ENCODE measurements around the gene MYBBP1A.

The MYBBP1A gene

GRCh38 chr17:4601326-4601725 is 46.1 kb upstream of the MYBBP1A start:
- H3K9me2 ChIP-seq (replicated peaks; ENCODE audit: control insufficient read depth, low read length) = no peaks in the 10 kb centered on the region
- H3K79me2 ChIP-seq (ENCODE audit: control insufficient read depth, low read length) = no peaks in the 10 kb centered on the region
- H3K27me3 ChIP-seq (ENCODE audit: control insufficient read depth, low read length) = no peaks in the 10 kb centered on the region
- no peaks in the 10 kb centered on the region for H3K36me3 ChIP-seq (ENCODE audit: control insufficient read depth, low read length)
- TF ChIP-seq, protein P1, sequence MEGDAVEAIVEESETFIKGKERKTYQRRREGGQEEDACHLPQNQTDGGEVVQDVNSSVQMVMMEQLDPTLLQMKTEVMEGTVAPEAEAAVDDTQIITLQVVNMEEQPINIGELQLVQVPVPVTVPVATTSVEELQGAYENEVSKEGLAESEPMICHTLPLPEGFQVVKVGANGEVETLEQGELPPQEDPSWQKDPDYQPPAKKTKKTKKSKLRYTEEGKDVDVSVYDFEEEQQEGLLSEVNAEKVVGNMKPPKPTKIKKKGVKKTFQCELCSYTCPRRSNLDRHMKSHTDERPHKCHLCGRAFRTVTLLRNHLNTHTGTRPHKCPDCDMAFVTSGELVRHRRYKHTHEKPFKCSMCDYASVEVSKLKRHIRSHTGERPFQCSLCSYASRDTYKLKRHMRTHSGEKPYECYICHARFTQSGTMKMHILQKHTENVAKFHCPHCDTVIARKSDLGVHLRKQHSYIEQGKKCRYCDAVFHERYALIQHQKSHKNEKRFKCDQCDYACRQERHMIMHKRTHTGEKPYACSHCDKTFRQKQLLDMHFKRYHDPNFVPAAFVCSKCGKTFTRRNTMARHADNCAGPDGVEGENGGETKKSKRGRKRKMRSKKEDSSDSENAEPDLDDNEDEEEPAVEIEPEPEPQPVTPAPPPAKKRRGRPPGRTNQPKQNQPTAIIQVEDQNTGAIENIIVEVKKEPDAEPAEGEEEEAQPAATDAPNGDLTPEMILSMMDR (IDR thresholded peaks at IDR 0.05; ENCODE audit: low read depth, low read length, poor library complexity, severe bottlenecking) = no peak
- TF ChIP-seq EZH2phosphoT487 (IDR thresholded peaks at IDR 0.05; ENCODE audit: borderline replicate concordance, low read length) = no peak
- no peak overlapping the region for H3K27ac ChIP-seq (ENCODE audit: low read depth, low read length)
- H3K9me3 ChIP-seq (ENCODE audit: control insufficient read depth, insufficient read depth, low read length) = no peaks in the 10 kb centered on the region
- H3K4me1 ChIP-seq (ENCODE audit: control insufficient read depth, low read length) = no peaks in the 10 kb centered on the region
- H4K20me1 ChIP-seq (ENCODE audit: control insufficient read depth, insufficient read depth, low read depth, low read length) = no peaks in the 10 kb centered on the region
- H3K4me3 ChIP-seq (ENCODE audit: low read length) = no peak overlapping the region
- no peak overlapping the region for H3K4me2 ChIP-seq (ENCODE audit: low read length)
- H3F3A ChIP-seq (ENCODE audit: control insufficient read depth, insufficient read depth) = no peaks in the 10 kb centered on the region

DNA sequence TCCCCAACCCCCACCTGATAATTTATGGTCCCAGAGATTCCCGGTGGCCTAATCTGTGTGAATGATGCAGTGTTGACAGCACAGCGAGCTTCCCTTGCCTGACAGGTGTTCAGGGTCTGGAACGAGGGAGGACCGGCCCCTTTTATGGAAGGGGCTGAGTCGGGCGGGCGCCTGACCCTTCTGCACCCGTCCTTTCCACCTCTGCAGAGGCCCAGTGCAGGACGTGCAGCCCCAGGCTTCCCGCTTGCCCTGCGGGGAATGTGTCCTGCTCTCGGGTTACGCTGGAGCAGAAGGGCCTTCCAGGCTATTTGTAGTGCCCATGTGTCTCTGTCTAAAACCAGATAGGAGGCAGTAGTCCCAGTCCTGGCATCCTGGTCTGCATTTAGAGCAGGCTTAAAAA is 45.4 kb upstream of the MYBBP1A start:
- TF ChIP-seq EZH2phosphoT487 (IDR thresholded peaks at IDR 0.05; ENCODE audit: borderline replicate concordance, low read length) = no peak
- TF ChIP-seq, protein P1 (IDR thresholded peaks at IDR 0.05; ENCODE audit: low read depth, low read length, poor library complexity, severe bottlenecking) = no peak
- no peaks in the 10 kb centered on the region for H3K9me2 ChIP-seq (replicated peaks; ENCODE audit: control insufficient read depth, low read length)
- no peak overlapping the region for H3K4me2 ChIP-seq (ENCODE audit: low read length)
- no peaks in the 10 kb centered on the region for H3K36me3 ChIP-seq (ENCODE audit: control insufficient read depth, low read length)
- no peak overlapping the region for H3K4me3 ChIP-seq (ENCODE audit: low read length)
- no peak overlapping the region for H3K27ac ChIP-seq (ENCODE audit: low read depth, low read length)
- no peaks in the 10 kb centered on the region for H3K27me3 ChIP-seq (ENCODE audit: control insufficient read depth, low read length)
- no peaks in the 10 kb centered on the region for H3K9me3 ChIP-seq (ENCODE audit: control insufficient read depth, insufficient read depth, low read length)
- H3K4me1 ChIP-seq (ENCODE audit: control insufficient read depth, low read length) = no peaks in the 10 kb centered on the region
- no peaks in the 10 kb centered on the region for H4K20me1 ChIP-seq (ENCODE audit: control insufficient read depth, insufficient read depth, low read depth, low read length)
- H3F3A ChIP-seq (ENCODE audit: control insufficient read depth, insufficient read depth) = no peaks in the 10 kb centered on the region
- no peaks in the 10 kb centered on the region for H3K79me2 ChIP-seq (ENCODE audit: control insufficient read depth, low read length)

GRCh38 chr17:4599505-4600281 is 44.5 kb upstream of the MYBBP1A start:
- no peak overlapping the region for H3K4me3 ChIP-seq (ENCODE audit: low read length)
- H3K27ac ChIP-seq (ENCODE audit: low read depth, low read length) = no peak overlapping the region
- H3K4me2 ChIP-seq (ENCODE audit: low read length) = no peak overlapping the region

More at GRCh38 chr17:4599505-4600281, 44.5 kb upstream of the MYBBP1A start:
- no peaks in the 10 kb centered on the region for H3K36me3 ChIP-seq (ENCODE audit: control insufficient read depth, low read length)
- H3K79me2 ChIP-seq (ENCODE audit: control insufficient read depth, low read length) = no peaks in the 10 kb centered on the region
- H3K4me1 ChIP-seq (ENCODE audit: control insufficient read depth, low read length) = 0 out of 2 replicates have a peak, but pooled peaks cover 4% of the 10 kb centered on the region
- H3K9me2 ChIP-seq (replicated peaks; ENCODE audit: control insufficient read depth, low read length) = no peaks in the 10 kb centered on the region
- H4K20me1 ChIP-seq (ENCODE audit: control insufficient read depth, insufficient read depth, low read depth, low read length) = no peaks in the 10 kb centered on the region
- TF ChIP-seq, protein P1 (IDR thresholded peaks at IDR 0.05; ENCODE audit: low read depth, low read length, poor library complexity, severe bottlenecking) = no peak
- TF ChIP-seq EZH2phosphoT487 (IDR thresholded peaks at IDR 0.05; ENCODE audit: borderline replicate concordance, low read length) = no peak
- no peaks in the 10 kb centered on the region for H3F3A ChIP-seq (ENCODE audit: control insufficient read depth, insufficient read depth)
- no peaks in the 10 kb centered on the region for H3K27me3 ChIP-seq (ENCODE audit: control insufficient read depth, low read length)
- no peaks in the 10 kb centered on the region for H3K9me3 ChIP-seq (ENCODE audit: control insufficient read depth, insufficient read depth, low read length)

Data from DOHH2 (cell line).